BJ (cell line): ENCODE results near the gene DPM1. TPM values are rescaled to one million over a fixed set of nuclear protein-coding genes. Genes with fewer than 3 reads are reported as not detected.
"Not testable (repeated sequence)": the region's sequence is repeated elsewhere in the genome, so short reads cannot be mapped to it uniquely, and the experiment has no call there.

Experiments
- CTCF ChIA-PET: fragments of 350-600 bp; formaldehyde crosslinking; extraction: SDS; loops from one replicate; lab custom pipeline; 2021; ENCODE audit warnings: antibody characterized with exemption, inconsistent platforms; lab: Yijun Ruan, JAX
- POLR2A ChIA-PET: fragments of 300-600 bp; sonication (Branson Sonifier 250); formaldehyde crosslinking; extraction: SDS; loops from one replicate; lab custom pipeline; 2021; ENCODE audit warnings: antibody characterized with exemption; lab: Charles Lee
- DNase-seq: peaks from one replicate; pipeline ENCODE4 v3.0.0-alpha.2; 2011; ENCODE audit warnings: low read depth
- H3K27me3 ChIP-seq: 2 replicates; pipeline ENCODE4 v1.6.0; 2011; ENCODE audit warnings: low read length; ENCODE audit not compliant: control insufficient read depth, insufficient read depth
- H3K36me3 ChIP-seq: 2 replicates; pipeline ENCODE4 v1.5.1; 2011; ENCODE audit warnings: low read length; ENCODE audit not compliant: control insufficient read depth, insufficient read depth
- H3K4me3 ChIP-seq: 2 replicates; pipeline ENCODE4 v1.5.1; 2011; ENCODE audit warnings: low read depth, mild to moderate bottlenecking, control low read depth, low read length
- polyA plus RNA-seq: library from polyadenylated mRNA; depleted of rRNA; stranded (reverse); fragments of >200 nt; gene quantifications from 2 replicates; pipeline ENCODE4 v1.2.3, GENCODE V29; 2011
- TF ChIP-seq, protein P1 (sequence below): IDR thresholded peaks from 2 replicates; pipeline ENCODE4 v1.5.1; 2011; ENCODE audit warnings: low read depth, mild to moderate bottlenecking, control low read depth, inconsistent platforms, low read length, moderate library complexity; ENCODE audit not compliant: insufficient read depth

The DPM1 gene
- polyA plus RNA-seq, 1 experiment: 35.4 TPM

- peak; percentile 99 for DNase-seq
- Histone ChIP-seq H3K27me3 (no peaks in the 10 kb centered on the region), H3K4me3 (no peak overlapping the region), H3K36me3 (no peaks in the 10 kb centered on the region)
- TF ChIP-seq, protein P1, sequence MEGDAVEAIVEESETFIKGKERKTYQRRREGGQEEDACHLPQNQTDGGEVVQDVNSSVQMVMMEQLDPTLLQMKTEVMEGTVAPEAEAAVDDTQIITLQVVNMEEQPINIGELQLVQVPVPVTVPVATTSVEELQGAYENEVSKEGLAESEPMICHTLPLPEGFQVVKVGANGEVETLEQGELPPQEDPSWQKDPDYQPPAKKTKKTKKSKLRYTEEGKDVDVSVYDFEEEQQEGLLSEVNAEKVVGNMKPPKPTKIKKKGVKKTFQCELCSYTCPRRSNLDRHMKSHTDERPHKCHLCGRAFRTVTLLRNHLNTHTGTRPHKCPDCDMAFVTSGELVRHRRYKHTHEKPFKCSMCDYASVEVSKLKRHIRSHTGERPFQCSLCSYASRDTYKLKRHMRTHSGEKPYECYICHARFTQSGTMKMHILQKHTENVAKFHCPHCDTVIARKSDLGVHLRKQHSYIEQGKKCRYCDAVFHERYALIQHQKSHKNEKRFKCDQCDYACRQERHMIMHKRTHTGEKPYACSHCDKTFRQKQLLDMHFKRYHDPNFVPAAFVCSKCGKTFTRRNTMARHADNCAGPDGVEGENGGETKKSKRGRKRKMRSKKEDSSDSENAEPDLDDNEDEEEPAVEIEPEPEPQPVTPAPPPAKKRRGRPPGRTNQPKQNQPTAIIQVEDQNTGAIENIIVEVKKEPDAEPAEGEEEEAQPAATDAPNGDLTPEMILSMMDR: no peak
- ChIA-PET POLR2A (no interaction called here), CTCF (interaction anchor here (0.6 to 14.6 kb wide), 10 partner anchors 11 to 406 kb away, joined by 3 to 340 read pairs (median 7); partner anchors contain the start of genes BCAS4, DPM1 and MOCS3)
Measured at GRCh38 chr20:50980071-50980681, 21.8 kb upstream of the DPM1 start.

- CTCF ChIA-PET: interaction anchor here (1.1 kb wide), 1 partner anchor 47 kb away, joined by 3 read pairs; no protein-coding TSS in a partner anchor
- H3K36me3 ChIP-seq, DNase-seq, POLR2A ChIA-PET, H3K27me3 ChIP-seq, H3K4me3 ChIP-seq: not testable (repeated sequence)
Measured at GRCh38 chr20:50978533-50978932, 20.2 kb upstream of the DPM1 start.

DNA sequence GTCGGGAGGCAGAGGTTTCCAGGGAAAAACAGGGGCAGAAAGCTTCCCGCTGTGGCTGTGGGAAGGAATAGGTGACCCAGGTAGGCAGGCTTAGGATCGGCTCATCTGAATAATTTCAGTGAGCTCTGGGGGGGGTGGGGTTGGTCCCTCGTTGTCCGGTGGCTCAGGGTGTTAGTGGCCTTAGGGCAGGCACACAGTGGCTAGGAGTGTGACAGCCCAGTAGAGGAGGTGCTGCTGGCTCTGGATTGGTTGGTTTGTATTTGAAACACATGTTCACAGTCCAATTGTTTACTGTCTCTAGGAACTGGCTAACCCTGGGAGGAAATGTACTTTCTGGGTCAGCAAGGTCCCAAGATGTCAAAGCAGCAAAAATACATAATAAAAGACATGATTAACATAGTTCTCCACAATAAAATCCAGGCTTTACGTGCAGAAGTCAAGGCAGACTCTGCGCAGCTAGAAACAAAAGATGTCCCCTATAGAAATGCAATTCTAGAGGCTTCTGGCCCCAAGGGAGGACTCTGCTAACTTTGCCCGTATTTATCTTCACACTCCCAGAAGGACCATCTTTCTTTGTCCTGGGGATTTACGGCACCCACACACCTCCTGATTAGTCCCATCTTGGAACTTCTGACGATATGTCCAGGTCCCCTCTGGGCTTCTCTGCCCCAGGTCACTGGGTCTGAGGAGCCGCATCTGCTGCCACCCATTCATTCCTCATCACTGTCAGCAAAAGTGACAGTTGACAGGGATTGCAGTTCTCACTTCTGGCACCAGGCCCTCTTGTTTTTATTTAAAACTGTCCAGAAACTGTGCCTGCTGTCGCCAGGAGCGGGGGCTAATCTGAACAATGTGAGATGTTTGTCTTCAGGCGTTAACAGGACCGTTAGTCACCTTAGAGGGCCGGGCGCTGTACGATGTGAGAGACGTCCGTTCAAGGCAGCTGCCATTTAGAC, 19.0 kb upstream of the DPM1 start:
- no peaks in the 10 kb centered on the region for H3K36me3 ChIP-seq
- CTCF ChIA-PET: interaction anchor here (0.7 to 1.3 kb wide), 4 partner anchors 45 to 790 kb away, joined by 3 to 8 read pairs (median 3); partner anchors contain the start of gene BCAS4
- TF ChIP-seq, protein P1: no peak
- H3K27me3 ChIP-seq: no peaks in the 10 kb centered on the region
- H3K4me3 ChIP-seq: no peak overlapping the region
- POLR2A ChIA-PET: no interaction called here
- no peak for DNase-seq

GRCh38 chr20:50975701-50976330, 17.5 kb upstream of the DPM1 start:
- Histone ChIP-seq H3K27me3 (no peaks in the 10 kb centered on the region), H3K36me3 (no peaks in the 10 kb centered on the region), H3K4me3 (no peak overlapping the region)
- ChIA-PET POLR2A (no interaction called here), CTCF (interaction anchor here (1.1 kb wide), 1 partner anchor 18 kb away, joined by 3 read pairs; the partner anchor contains the start of genes DPM1 and MOCS3)
- no peak for DNase-seq
- TF ChIP-seq, protein P1: no peak

DNA sequence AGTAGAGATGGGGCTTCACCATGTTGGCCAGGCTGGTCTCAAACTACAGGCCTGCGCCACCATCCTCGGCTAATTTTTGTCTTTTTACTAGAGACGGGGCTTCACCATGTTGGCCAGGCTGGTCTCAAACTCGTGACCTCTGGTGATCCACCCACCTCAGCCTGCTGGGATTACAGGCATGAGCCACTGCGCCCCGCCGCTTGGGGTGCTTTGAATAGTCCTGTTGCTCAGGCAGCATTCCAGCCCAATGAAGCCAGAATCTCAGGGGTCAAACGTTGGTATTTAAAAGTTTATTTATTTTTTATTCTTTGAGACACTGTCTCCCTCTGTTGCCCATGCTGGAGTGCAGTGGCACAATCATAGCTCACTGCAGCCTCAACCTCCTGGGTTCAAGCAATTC, 11.6 kb upstream of the DPM1 start:
- peaks cover 6% of the 10 kb centered on the region for H3K27me3 ChIP-seq
- ChIA-PET CTCF (interaction anchor here (0.8 kb wide), 1 partner anchor 175 kb away, joined by 3 read pairs; the partner anchor contains the start of gene BCAS4), POLR2A (no interaction called here)
- H3K4me3 ChIP-seq: no peak overlapping the region
- TF ChIP-seq, protein P1: no peak
- DNase-seq: no peak
- no peaks in the 10 kb centered on the region for H3K36me3 ChIP-seq
